Esophagus muscularis mucosa (tissue), 4 donors: Measurements from ENCODE around the gene ARNT2. TPM values are rescaled to one million over a fixed set of nuclear protein-coding genes. Genes with fewer than 3 reads are reported as not detected.

Experiments
- DNase-seq: peaks from one replicate; pipeline ENCODE4 v3.0.0-alpha.2; 2017; ENCODE audit errors: extremely low spot score
- H3K27ac ChIP-seq, 4 donors: fragments of 200-600 bp; sonication (generic); replicated peaks in 1 of 4; 1 replicate in 3 of 4; 2 replicates in 1 of 4; pipeline ENCODE4 v1.5.1; 2016 to 2019; ENCODE audit warnings: mild to moderate bottlenecking in 1 of 4
- H3K27me3 ChIP-seq, 4 donors: fragments of 200-600 bp; sonication (generic); one replicate each; pipeline versions ENCODE4 v1.5.1 to v1.6.0; 2016 to 2019
- H3K36me3 ChIP-seq, 4 donors: fragments of 200-600 bp; sonication (generic); one replicate each; pipeline ENCODE4 v1.5.1; 2016 to 2019
- H3K4me1 ChIP-seq, 4 donors: fragments of 200-600 bp; sonication (generic); one replicate each; pipeline ENCODE4 v1.5.1; 2016 to 2019
- H3K4me3 ChIP-seq, 4 donors: fragments of 200-600 bp; sonication (generic); 1 replicate in 2 of 4; 2 replicates in 2 of 4; pipeline ENCODE4 v1.5.1; 2016 to 2019; ENCODE audit warnings: mild to moderate bottlenecking in 4 of 4, moderate library complexity in 1 of 4
- H3K9me3 ChIP-seq, 4 donors: fragments of 200-600 bp; sonication (generic); 1 replicate in 3 of 4; 2 replicates in 1 of 4; pipeline ENCODE4 v1.5.1; 2016 to 2019
- EP300 ChIP-seq: sonication (generic); formaldehyde crosslinking; IDR thresholded peaks from one replicate; pipeline ENCODE4 v1.6.1; 2017; ENCODE audit warnings: antibody characterized with exemption
- POLR2A ChIP-seq: fragments of 450-650 bp; IDR thresholded peaks from one replicate; pipeline ENCODE4 v1.6.1; 2017; ENCODE audit warnings: antibody characterized with exemption, moderate library complexity, mild to moderate bottlenecking, low read depth
- POLR2AphosphoS5 ChIP-seq, 2 donors: sonication (generic); formaldehyde crosslinking; IDR thresholded peaks; one replicate each; pipeline ENCODE4 v1.6.1; 2017; ENCODE audit warnings: antibody characterized with exemption in 2 of 2
- WGBS: methylation state at CpG from one replicate; pipeline ENCODE4 v1.1.5; 2018; 5-methylcytosine and 5-hydroxymethylcytosine counted together
- intact Hi-C: fragments of 100-400 bp; cut with DNase I; formaldehyde crosslinking; loops from one replicate; pipeline ENCODE4 v1.15.1; 2023
- total RNA-seq, 4 donors: library from RNA; depleted of rRNA; stranded (reverse); fragments of >200 nt; gene quantifications; one replicate each; pipeline versions ENCODE4 v1.1.0 to v1.2.1, GENCODE V29; 2016
- TF ChIP-seq, protein P1 (sequence below), 3 experiments: fragments of 200-600 bp in 2 of 3; fragments of 450-650 bp in 1 of 3; sonication (generic) in 2 of 3; IDR thresholded peaks; one replicate each; pipeline ENCODE4 v1.5.1; 2017 to 2019; ENCODE audit warnings: antibody characterized with exemption in 3 of 3, mild to moderate bottlenecking in 2 of 3, moderate library complexity in 1 of 3

The ARNT2 gene
- total RNA-seq, 4 donors from 2014 or later, result 5.4 to 14.6 (median 8.2) TPM

- Histone ChIP-seq H3K36me3 (no peaks in the 10 kb centered on the region), H3K27me3 (no peaks in the 10 kb centered on the region), H3K9me3 (no peaks in the 10 kb centered on the region), H3K4me1 (no peaks in the 10 kb centered on the region), H3K4me3 (no peak overlapping the region), H3K27ac (no peak overlapping the region)
- intact Hi-C loops, result no loop called here
- DNase-seq, result no peak
- WGBS, result 88% methylated on average over 13 of the region's 13 CpGs
- TF ChIP-seq, protein P1, sequence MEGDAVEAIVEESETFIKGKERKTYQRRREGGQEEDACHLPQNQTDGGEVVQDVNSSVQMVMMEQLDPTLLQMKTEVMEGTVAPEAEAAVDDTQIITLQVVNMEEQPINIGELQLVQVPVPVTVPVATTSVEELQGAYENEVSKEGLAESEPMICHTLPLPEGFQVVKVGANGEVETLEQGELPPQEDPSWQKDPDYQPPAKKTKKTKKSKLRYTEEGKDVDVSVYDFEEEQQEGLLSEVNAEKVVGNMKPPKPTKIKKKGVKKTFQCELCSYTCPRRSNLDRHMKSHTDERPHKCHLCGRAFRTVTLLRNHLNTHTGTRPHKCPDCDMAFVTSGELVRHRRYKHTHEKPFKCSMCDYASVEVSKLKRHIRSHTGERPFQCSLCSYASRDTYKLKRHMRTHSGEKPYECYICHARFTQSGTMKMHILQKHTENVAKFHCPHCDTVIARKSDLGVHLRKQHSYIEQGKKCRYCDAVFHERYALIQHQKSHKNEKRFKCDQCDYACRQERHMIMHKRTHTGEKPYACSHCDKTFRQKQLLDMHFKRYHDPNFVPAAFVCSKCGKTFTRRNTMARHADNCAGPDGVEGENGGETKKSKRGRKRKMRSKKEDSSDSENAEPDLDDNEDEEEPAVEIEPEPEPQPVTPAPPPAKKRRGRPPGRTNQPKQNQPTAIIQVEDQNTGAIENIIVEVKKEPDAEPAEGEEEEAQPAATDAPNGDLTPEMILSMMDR (IDR thresholded peaks at IDR 0.05), result no peak
- TF ChIP-seq POLR2AphosphoS5 (IDR thresholded peaks at IDR 0.05) (no peak), POLR2A (no peak)
Measured at GRCh38 chr15:80436511-80437307, 32.5 kb downstream of the ARNT2 start.

DNA sequence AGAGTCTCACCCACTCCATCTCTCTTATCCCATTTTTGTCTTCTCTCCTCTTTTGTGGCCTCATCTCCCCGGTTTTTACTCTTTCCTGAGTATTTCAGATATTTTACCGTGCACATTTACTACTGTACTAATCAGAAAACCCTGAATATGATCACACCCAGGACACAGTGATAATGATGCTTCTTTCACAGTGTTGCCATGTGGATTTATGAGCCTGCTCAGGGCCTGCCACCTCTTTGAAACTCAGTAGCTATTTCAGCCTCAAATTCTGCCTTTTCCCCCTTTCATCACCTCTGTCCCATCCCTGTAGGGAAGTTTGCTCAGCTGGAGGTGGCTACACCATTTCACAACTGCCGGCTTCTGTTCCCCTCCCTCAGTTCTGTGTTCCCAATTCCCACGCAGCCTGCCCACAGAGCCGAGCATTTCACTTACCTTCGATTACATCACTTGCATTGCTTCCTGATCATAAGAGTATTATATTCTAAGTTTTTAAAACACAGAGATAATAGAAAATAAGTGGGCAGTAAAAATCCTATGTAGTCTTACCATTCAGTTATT lies 33.2 kb downstream of the ARNT2 start:
- Histone ChIP-seq H3K4me1 (no peaks in the 10 kb centered on the region), H3K36me3 (no peaks in the 10 kb centered on the region), H3K27ac (no peak overlapping the region), H3K9me3 (no peaks in the 10 kb centered on the region), H3K27me3 (no peaks in the 10 kb centered on the region), H3K4me3 (no peak overlapping the region)
- no peak for TF ChIP-seq EP300
- intact Hi-C loops, result no loop called here
- no peak for DNase-seq
- 76% methylated on average over 6 of the region's 6 CpGs for WGBS

- no peaks in the 10 kb centered on the region for H3K9me3 ChIP-seq
- H3K4me1 ChIP-seq, result no peaks in the 10 kb centered on the region
- no peak for DNase-seq
- H3K27ac ChIP-seq, result no peak overlapping the region
- intact Hi-C loops, result no loop called here
- H3K4me3 ChIP-seq, result no peak overlapping the region
- TF ChIP-seq POLR2A (no peak), EP300 (no peak), POLR2AphosphoS5 (IDR thresholded peaks at IDR 0.05) (no peak)
- TF ChIP-seq, protein P1 (IDR thresholded peaks at IDR 0.05), result no peak
- H3K27me3 ChIP-seq, result no peaks in the 10 kb centered on the region
- no peaks in the 10 kb centered on the region for H3K36me3 ChIP-seq
- WGBS, result 96% methylated on average over 3 of the region's 3 CpGs
Measured at GRCh38 chr15:80439140-80439539, 35.0 kb downstream of the ARNT2 start.

- intact Hi-C loops, result no loop called here
- 96% methylated on average over 3 of the region's 3 CpGs for WGBS
- no peaks in the 10 kb centered on the region for H3K4me1 ChIP-seq
- no peak for TF ChIP-seq EP300
- TF ChIP-seq POLR2AphosphoS5 (IDR thresholded peaks at IDR 0.05), result no peak
- TF ChIP-seq, protein P1 (IDR thresholded peaks at IDR 0.05), result no peak
- no peak for TF ChIP-seq POLR2A
- H3K36me3 ChIP-seq, result no peaks in the 10 kb centered on the region
- H3K27ac ChIP-seq, result no peak overlapping the region
- no peaks in the 10 kb centered on the region for H3K9me3 ChIP-seq
- no peak for DNase-seq
- H3K4me3 ChIP-seq, result no peak overlapping the region
- no peaks in the 10 kb centered on the region for H3K27me3 ChIP-seq
Measured at GRCh38 chr15:80440024-80440423, 35.8 kb downstream of the ARNT2 start.

- intact Hi-C loops, result no loop called here
- Histone ChIP-seq H3K9me3 (no peaks in the 10 kb centered on the region), H3K4me3 (no peak overlapping the region), H3K36me3 (no peaks in the 10 kb centered on the region), H3K27ac (no peak overlapping the region), H3K4me1 (no peaks in the 10 kb centered on the region), H3K27me3 (no peaks in the 10 kb centered on the region)
- no peak for DNase-seq
- WGBS, result 72% methylated on average over 3 of the region's 3 CpGs
- TF ChIP-seq POLR2AphosphoS5 (IDR thresholded peaks at IDR 0.05), result no peak
- TF ChIP-seq, protein P1 (IDR thresholded peaks at IDR 0.05), result no peak
- TF ChIP-seq EP300, result no peak
- TF ChIP-seq POLR2A, result no peak
Measured at GRCh38 chr15:80441041-80441440, 36.9 kb downstream of the ARNT2 start.
